Measurements from ENCODE around the gene PIK3CG. TPM values are rescaled to one million over a fixed set of nuclear protein-coding genes. Genes with fewer than 3 reads are reported as not detected.

PIK3CG gene
- total and polyA plus RNA-seq, 5 donors: 0.14 to 3.3 (median 2.3) TPM

DNA sequence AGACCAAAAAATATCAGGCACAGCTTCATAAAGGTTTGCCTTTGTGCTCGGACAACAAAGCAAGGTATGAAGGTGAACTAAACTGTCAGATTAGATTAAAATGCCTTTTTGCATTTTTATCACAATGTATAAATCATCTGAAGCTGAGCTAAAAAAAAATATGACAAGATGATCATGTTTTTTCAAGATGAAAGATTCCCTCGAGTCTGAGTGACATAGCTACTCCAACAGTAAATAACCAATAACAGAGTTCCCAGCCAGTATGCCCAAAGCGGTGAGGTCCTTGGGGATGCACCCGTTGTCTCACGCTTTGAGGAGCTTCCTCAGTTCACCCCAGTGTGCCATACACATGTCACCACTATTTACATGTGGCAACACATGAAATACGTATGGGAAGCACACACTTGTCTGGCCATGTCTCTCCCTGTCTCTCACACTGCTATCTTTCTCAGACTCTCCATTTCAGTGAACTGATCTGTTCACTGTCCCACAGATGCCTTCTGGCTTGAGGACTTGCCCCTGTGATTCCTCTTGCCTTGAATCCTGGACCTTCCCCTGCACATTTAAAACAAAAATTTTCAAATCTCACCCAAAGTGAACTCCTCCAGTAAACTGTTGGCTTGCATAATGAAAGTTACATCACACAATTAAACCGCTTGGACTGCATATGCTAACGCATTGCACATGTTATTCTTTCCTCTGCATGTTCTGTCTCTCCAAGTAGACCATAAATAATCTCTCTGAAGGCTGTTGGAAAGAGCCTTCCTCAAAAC is 2.6 kb upstream of the PIK3CG start:
- no peak overlapping the region for H3K27ac ChIP-seq (ENCODE audit: low read length)
- H3K27me3 ChIP-seq (ENCODE audit: control insufficient read depth, insufficient read depth): no peaks in the 10 kb centered on the region
- H3K4me3 ChIP-seq (ENCODE audit: low read length): no peak overlapping the region
- H3K4me1 ChIP-seq (ENCODE audit: control insufficient read depth, insufficient read depth, low read length): no peaks in the 10 kb centered on the region
- DNase-seq (no peak), ATAC-seq (peak in 1 of 2 donors; percentile 32)
- no peaks in the 10 kb centered on the region for H3K9me3 ChIP-seq (ENCODE audit: control insufficient read depth, low read length)
- intact Hi-C loops (cut with DNase I): loop anchor here in 1 of 4 donors (10.0 kb wide), 1 partner anchor 1858 kb away; no protein-coding TSS in a partner anchor
- 70% methylated on average over 8 of the region's 8 CpGs for WGBS

DNA sequence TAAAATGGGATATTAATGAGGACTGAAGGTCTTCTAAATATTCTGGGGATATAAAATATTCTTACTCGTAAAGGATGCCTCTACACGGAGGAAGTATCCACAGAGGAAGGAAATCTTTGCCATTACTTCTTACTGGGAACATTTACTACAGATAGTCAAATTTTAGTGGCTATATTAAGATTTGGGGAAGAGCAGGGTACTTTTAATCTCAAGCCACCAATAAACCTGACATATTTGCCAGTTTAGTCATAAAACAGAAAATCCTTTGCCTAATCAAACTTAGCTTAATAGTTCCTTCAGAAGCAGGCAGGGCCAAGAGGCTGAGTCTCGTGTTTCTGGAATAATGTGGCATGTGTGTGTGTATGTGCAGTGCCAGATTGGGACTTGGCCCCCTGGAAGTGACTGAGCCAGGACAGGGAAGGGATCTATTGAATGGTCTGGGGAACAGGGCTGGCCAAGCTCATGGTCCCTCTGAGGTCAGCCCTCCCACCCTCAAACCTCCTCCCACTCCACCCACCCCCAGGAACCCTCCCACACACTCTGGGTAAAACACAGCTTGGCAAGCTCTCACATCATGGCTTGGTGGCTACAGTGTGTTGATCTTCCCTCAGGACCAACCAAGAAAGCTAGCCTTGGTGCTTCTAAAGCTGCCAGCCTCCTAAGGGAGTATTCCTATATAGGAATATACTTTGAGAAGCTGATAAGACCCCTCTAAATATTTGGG is 1.6 kb upstream of the PIK3CG start:
- ATAC-seq: no peak
- WGBS: 60% methylated on average over 3 of the region's 3 CpGs

GRCh38 chr7:106864298-106865081 is 592 bp upstream of the PIK3CG start:
- H3K9me3 ChIP-seq (ENCODE audit: control insufficient read depth, low read length): no peaks in the 10 kb centered on the region
- no peak overlapping the region for H3K4me3 ChIP-seq (ENCODE audit: low read length)
- H3K27me3 ChIP-seq (ENCODE audit: control insufficient read depth, insufficient read depth): no peaks in the 10 kb centered on the region
- WGBS: 61% methylated on average over 2 of the region's 2 CpGs
- no peaks in the 10 kb centered on the region for H3K4me1 ChIP-seq (ENCODE audit: control insufficient read depth, insufficient read depth, low read length)
- intact Hi-C loops (cut with DNase I): loop anchor here in 1 of 4 donors (10.0 kb wide), 1 partner anchor 1860 kb away; no protein-coding TSS in a partner anchor
- no peak for DNase-seq
- H3K27ac ChIP-seq (ENCODE audit: low read length): no peak overlapping the region
- no peak for ATAC-seq

More for the DNA sequence above, 1.6 kb upstream of the PIK3CG start:
- Histone ChIP-seq H3K27ac (ENCODE audit: low read length) (no peak overlapping the region), H3K4me1 (ENCODE audit: control insufficient read depth, insufficient read depth, low read length) (no peaks in the 10 kb centered on the region), H3K4me3 (ENCODE audit: low read length) (no peak overlapping the region), H3K27me3 (ENCODE audit: control insufficient read depth, insufficient read depth) (no peaks in the 10 kb centered on the region), H3K9me3 (ENCODE audit: control insufficient read depth, low read length) (no peaks in the 10 kb centered on the region)
- no peak for DNase-seq
- intact Hi-C loops (cut with DNase I): loop anchor here in 1 of 4 donors (10.0 kb wide), 1 partner anchor 1859 kb away; no protein-coding TSS in a partner anchor

DNA sequence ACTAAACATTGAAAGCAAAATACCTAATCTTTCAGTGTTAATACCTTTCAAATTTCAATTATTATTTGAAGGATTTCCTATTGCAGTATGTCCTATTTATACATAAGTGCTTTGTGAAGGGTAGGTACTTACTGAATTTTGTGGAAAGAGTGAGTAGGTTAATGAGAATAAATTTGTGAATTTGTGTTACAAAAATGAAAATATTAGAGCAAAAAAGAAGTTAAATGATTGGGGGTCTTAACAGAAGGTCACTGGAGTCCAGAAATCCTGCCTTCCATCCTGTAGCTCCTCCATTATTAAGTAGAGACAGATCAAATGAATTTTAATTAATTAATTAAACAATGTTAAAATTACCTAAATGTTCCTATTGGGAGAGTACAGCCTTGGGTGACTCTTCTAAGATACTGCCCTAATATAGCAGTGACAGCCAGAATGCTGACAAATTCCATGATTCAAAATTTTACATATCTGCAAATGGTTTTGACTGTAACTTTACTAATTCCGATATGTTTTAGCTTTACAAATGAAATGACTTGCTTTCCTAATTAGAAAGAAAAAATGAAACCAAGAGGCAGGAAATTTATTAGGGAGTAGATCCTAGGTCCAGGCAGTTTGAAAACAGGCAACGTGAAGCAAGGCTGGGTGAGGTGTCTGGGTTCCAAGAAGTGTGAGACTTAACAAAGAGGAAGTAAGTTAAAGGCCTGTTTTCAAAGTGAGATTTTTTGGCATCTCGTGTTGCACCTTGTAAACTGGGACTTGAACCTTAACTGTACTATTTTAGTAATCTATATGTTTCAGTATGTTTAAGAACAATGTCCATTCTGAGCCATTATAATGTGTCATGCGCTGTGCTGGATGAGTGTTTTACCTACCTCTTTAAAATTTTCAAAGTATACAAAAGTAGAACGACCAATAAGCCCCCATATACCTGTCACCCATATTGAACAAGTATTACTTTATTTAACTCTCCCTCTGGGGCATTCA is 1.5 kb downstream of the PIK3CG start:
- DNase-seq: no peak
- H3K4me3 ChIP-seq (ENCODE audit: low read length): no peak overlapping the region
- intact Hi-C loops (cut with DNase I): loop anchor here in 1 of 4 donors (10.0 kb wide), 1 partner anchor 1862 kb away; no protein-coding TSS in a partner anchor
- no peaks in the 10 kb centered on the region for H3K4me1 ChIP-seq (ENCODE audit: control insufficient read depth, insufficient read depth, low read length)
- ATAC-seq: no peak
- no peaks in the 10 kb centered on the region for H3K27me3 ChIP-seq (ENCODE audit: control insufficient read depth, insufficient read depth)
- no peak overlapping the region for H3K27ac ChIP-seq (ENCODE audit: low read length)
- no peaks in the 10 kb centered on the region for H3K9me3 ChIP-seq (ENCODE audit: control insufficient read depth, low read length)
- 66% methylated on average over 5 of the region's 5 CpGs for WGBS

GRCh38 chr7:106867641-106868351 is 2.7 kb downstream of the PIK3CG start:
- Histone ChIP-seq H3K9me3 (ENCODE audit: control insufficient read depth, low read length) (no peaks in the 10 kb centered on the region), H3K27ac (ENCODE audit: low read length) (no peak overlapping the region), H3K4me1 (ENCODE audit: control insufficient read depth, insufficient read depth, low read length) (no peaks in the 10 kb centered on the region), H3K27me3 (ENCODE audit: control insufficient read depth, insufficient read depth) (no peaks in the 10 kb centered on the region), H3K4me3 (ENCODE audit: low read length) (no peak overlapping the region)
- WGBS: 98% methylated on average over 54 of the region's 54 CpGs
- ATAC-seq: no peak
- intact Hi-C loops (cut with DNase I): loop anchor here in 1 of 4 donors (10.0 kb wide), 1 partner anchor 1863 kb away; no protein-coding TSS in a partner anchor
- DNase-seq: peak in 2 of 3 donors; percentile 45 to 56

DNA sequence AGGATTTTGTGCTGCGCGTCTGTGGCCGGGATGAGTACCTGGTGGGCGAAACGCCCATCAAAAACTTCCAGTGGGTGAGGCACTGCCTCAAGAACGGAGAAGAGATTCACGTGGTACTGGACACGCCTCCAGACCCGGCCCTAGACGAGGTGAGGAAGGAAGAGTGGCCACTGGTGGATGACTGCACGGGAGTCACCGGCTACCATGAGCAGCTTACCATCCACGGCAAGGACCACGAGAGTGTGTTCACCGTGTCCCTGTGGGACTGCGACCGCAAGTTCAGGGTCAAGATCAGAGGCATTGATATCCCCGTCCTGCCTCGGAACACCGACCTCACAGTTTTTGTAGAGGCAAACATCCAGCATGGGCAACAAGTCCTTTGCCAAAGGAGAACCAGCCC is 3.3 kb downstream of the PIK3CG start:
- no peaks in the 10 kb centered on the region for H3K27me3 ChIP-seq (ENCODE audit: control insufficient read depth, insufficient read depth)
- ATAC-seq (no peak), DNase-seq (no peak)
- no peak overlapping the region for H3K4me3 ChIP-seq (ENCODE audit: low read length)
- H3K27ac ChIP-seq (ENCODE audit: low read length): no peak overlapping the region
- no peaks in the 10 kb centered on the region for H3K4me1 ChIP-seq (ENCODE audit: control insufficient read depth, insufficient read depth, low read length)
- no peaks in the 10 kb centered on the region for H3K9me3 ChIP-seq (ENCODE audit: control insufficient read depth, low read length)
- intact Hi-C loops (cut with DNase I): loop anchor here in 1 of 4 donors (10.0 kb wide), 1 partner anchor 1864 kb away; no protein-coding TSS in a partner anchor
- 96% methylated on average over 20 of the region's 20 CpGs for WGBS

GRCh38 chr7:106869954-106870353 is 4.9 kb downstream of the PIK3CG start:
- H3K4me3 ChIP-seq (ENCODE audit: low read length): no peak overlapping the region
- H3K9me3 ChIP-seq (ENCODE audit: control insufficient read depth, low read length): no peaks in the 10 kb centered on the region
- H3K4me1 ChIP-seq (ENCODE audit: control insufficient read depth, insufficient read depth, low read length): no peaks in the 10 kb centered on the region
- 61% methylated on average over 1 of the region's 1 CpG for WGBS
- intact Hi-C loops (cut with DNase I): loop anchor here in 1 of 4 donors (10.0 kb wide), 1 partner anchor 1865 kb away; no protein-coding TSS in a partner anchor
- H3K27me3 ChIP-seq (ENCODE audit: control insufficient read depth, insufficient read depth): no peaks in the 10 kb centered on the region
- DNase-seq: no peak
- no peak overlapping the region for H3K27ac ChIP-seq (ENCODE audit: low read length)
- ATAC-seq: no peak

DNA sequence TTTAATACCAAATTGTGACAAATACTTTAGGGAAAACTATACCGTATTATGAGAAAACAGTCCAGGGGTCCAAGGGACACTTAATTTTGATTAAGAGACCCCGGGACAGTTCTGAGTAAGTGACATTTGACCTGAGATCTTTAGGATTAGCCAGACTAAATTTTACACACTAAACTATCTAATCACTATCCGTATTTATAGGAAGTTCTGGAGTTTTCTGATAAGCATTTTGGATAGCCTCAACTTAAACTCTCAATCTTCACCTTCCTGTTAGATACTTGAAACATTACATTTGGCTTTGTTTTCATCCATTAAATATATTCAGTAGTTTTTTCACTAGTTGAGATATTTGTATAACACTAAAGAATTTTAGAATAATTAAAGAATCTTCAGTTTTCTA is 5.4 kb downstream of the PIK3CG start:
- intact Hi-C loops (cut with DNase I): no loop called here
- no peak overlapping the region for H3K4me3 ChIP-seq (ENCODE audit: low read length)
- no peak overlapping the region for H3K27ac ChIP-seq (ENCODE audit: low read length)
- H3K9me3 ChIP-seq (ENCODE audit: control insufficient read depth, low read length): no peaks in the 10 kb centered on the region
- DNase-seq (no peak), ATAC-seq (no peak)
- no peaks in the 10 kb centered on the region for H3K4me1 ChIP-seq (ENCODE audit: control insufficient read depth, insufficient read depth, low read length)
- H3K27me3 ChIP-seq (ENCODE audit: control insufficient read depth, insufficient read depth): no peaks in the 10 kb centered on the region
- 35% methylated on average over 3 of the region's 3 CpGs for WGBS

GRCh38 chr7:106870983-106871410 is 5.9 kb downstream of the PIK3CG start:
- no peak overlapping the region for H3K4me3 ChIP-seq (ENCODE audit: low read length)
- DNase-seq (no peak), ATAC-seq (no peak)
- no peaks in the 10 kb centered on the region for H3K4me1 ChIP-seq (ENCODE audit: control insufficient read depth, insufficient read depth, low read length)
- H3K27ac ChIP-seq (ENCODE audit: low read length): no peak overlapping the region
- intact Hi-C loops (cut with DNase I): no loop called here
- H3K9me3 ChIP-seq (ENCODE audit: control insufficient read depth, low read length): no peaks in the 10 kb centered on the region
- 85% methylated on average over 1 of the region's 1 CpG for WGBS
- no peaks in the 10 kb centered on the region for H3K27me3 ChIP-seq (ENCODE audit: control insufficient read depth, insufficient read depth)

All from right cardiac atrium (tissue), 5 donors.